Hematopoietic multipotent progenitor cell (in vitro differentiated cells): ENCODE data around the gene WDR6. TPM values are rescaled to one million over a fixed set of nuclear protein-coding genes. Genes with fewer than 3 reads are reported as not detected.

Experiments
- DNase-seq, 3 donors: peaks; one replicate each; pipeline ENCODE4 v3.0.0-alpha.2; 2011 to 2015; ENCODE audit warnings: low read depth in 2 of 3, low spot score in 2 of 3
- total RNA-seq: library from RNA; depleted of rRNA; stranded (reverse); fragments of >200 nt; gene quantifications from one replicate; pipeline ENCODE4 v1.2.3, GENCODE V29; 2012

WDR6 gene
- total RNA-seq, 1 donor: 344 TPM

- no peak for DNase-seq
Observed at GRCh38 chr3:49015072-49015471, 7.9 kb downstream of the WDR6 start.

GRCh38 chr3:49015765-49016164 lies 8.6 kb downstream of the WDR6 start:
- DNase-seq: no peak

- no peak for DNase-seq
Observed at GRCh38 chr3:49016414-49017228, 9.4 kb downstream of the WDR6 start.

- no peak for DNase-seq
Observed at GRCh38 chr3:49017229-49017970, 10.2 kb downstream of the WDR6 start.

GRCh38 chr3:49017971-49018706 lies 10.9 kb downstream of the WDR6 start, which contains the start of gene DALRD3:
TSS of gene DALRD3 (minus strand) at chr3:49018580. CDS start at chr3:49018564, 16 bp downstream.
- peak in 2 of 3 donors; percentile 63 to 66 for DNase-seq

GRCh38 chr3:49018707-49019006 lies 11.5 kb downstream of the WDR6 start:
- no peak for DNase-seq

- no peak for DNase-seq
Observed at GRCh38 chr3:49019941-49020329, 12.7 kb downstream of the WDR6 start.

GRCh38 chr3:49020330-49021212 lies 13.4 kb downstream of the WDR6 start:
- DNase-seq: peak in 2 of 3 donors; percentile 35 to 38

- DNase-seq: peak; percentile 97 to 99 (median 98)
Observed at GRCh38 chr3:49021213-49021812, 14.1 kb downstream of the WDR6 start.

GRCh38 chr3:49021813-49022687 lies 14.9 kb downstream of the WDR6 start, which contains the start of gene NDUFAF3:
TSS of gene NDUFAF3 (plus strand) at chr3:49022121. CDS start at chr3:49022145, 24 bp downstream.
- peak; percentile 86 to 93 (median 92) for DNase-seq

- DNase-seq: no peak
Observed at GRCh38 chr3:49022688-49023171, 15.5 kb downstream of the WDR6 start.

GRCh38 chr3:49023775-49024174 lies 16.6 kb downstream of the WDR6 start:
- DNase-seq: no peak

- DNase-seq: no peak
Observed at GRCh38 chr3:49024449-49024848, 17.3 kb downstream of the WDR6 start.

- peak in 2 of 3 donors; percentile 48 to 50 for DNase-seq
Observed at GRCh38 chr3:49025005-49025792, 18.0 kb downstream of the WDR6 start.

GRCh38 chr3:49025793-49026520 lies 18.8 kb downstream of the WDR6 start:
- DNase-seq: no peak

- no peak for DNase-seq
Observed at GRCh38 chr3:49026536-49026935, 19.3 kb downstream of the WDR6 start.

GRCh38 chr3:49027634-49028033 lies 20.4 kb downstream of the WDR6 start:
- no peak for DNase-seq
